Effector memory CD8-positive, alpha-beta T cell (primary cell): ENCODE measurements around the gene CEP104.

Source experiments
- ATAC-seq: fragments of 150-1000 bp; cut with Tn5 transposase; replicated peaks from 2 replicates; pipeline ENCODE4 v1.10.0; 2021; ENCODE audit warnings: mild to moderate bottlenecking, moderate library complexity
- DNase-seq, 3 experiments: peaks; one replicate each; pipeline ENCODE4 v3.0.0; 2021
- H3K27ac Mint-ChIP-seq, 2 donors: one replicate each; pipeline ENCODE4 v1.8.0; 2022; ENCODE audit warnings: mild to moderate bottlenecking in 2 of 2, mixed read lengths in 2 of 2, moderate library complexity in 2 of 2
- H3K27me3 Mint-ChIP-seq, 2 donors: one replicate each; pipeline ENCODE4 v1.8.0; 2022; ENCODE audit warnings: mixed read lengths in 2 of 2
- H3K36me3 Mint-ChIP-seq: one replicate; pipeline ENCODE4 v1.8.0; 2022; ENCODE audit warnings: mild to moderate bottlenecking, moderate library complexity, mixed read lengths; ENCODE audit not compliant: insufficient read depth
- H3K4me1 Mint-ChIP-seq, 2 donors: one replicate each; pipeline ENCODE4 v1.8.0; 2022; ENCODE audit warnings: low read depth in 2 of 2, mixed read lengths in 2 of 2
- H3K4me3 Mint-ChIP-seq, 2 donors: one replicate each; pipeline ENCODE4 v1.8.0; 2022; ENCODE audit warnings: mild to moderate bottlenecking in 2 of 2, mixed read lengths in 2 of 2, moderate library complexity in 2 of 2
- H3K9me3 Mint-ChIP-seq, 2 donors: one replicate each; pipeline ENCODE4 v1.8.0; 2022; ENCODE audit warnings: mixed read lengths in 2 of 2

The CEP104 gene

GRCh38 chr1:3777647-3778589 lies 79.1 kb downstream of the CEP104 start:
- H3K9me3 Mint-ChIP-seq = no peaks in the 10 kb centered on the region
- ATAC-seq (no peak), DNase-seq (no peak)
- H3K36me3 Mint-ChIP-seq = peaks cover 48% of the 10 kb centered on the region
- H3K4me3 Mint-ChIP-seq = no peak overlapping the region
- H3K27me3 Mint-ChIP-seq = no peaks in the 10 kb centered on the region
- H3K27ac Mint-ChIP-seq = peak overlapping the region in 1 of 2 donors; percentile 15
- H3K4me1 Mint-ChIP-seq = peaks cover 3 to 7% of the 10 kb centered on the region in 2 donors

- H3K4me3 Mint-ChIP-seq = no peak overlapping the region
- DNase-seq (no peak), ATAC-seq (no peak)
- H3K36me3 Mint-ChIP-seq = peaks cover 40% of the 10 kb centered on the region
- no peaks in the 10 kb centered on the region for H3K9me3 Mint-ChIP-seq
- no peaks in the 10 kb centered on the region for H3K27me3 Mint-ChIP-seq
- peak overlapping the region in 1 of 2 donors; percentile 85 for H3K27ac Mint-ChIP-seq
- peaks cover 3 to 7% of the 10 kb centered on the region in 2 donors for H3K4me1 Mint-ChIP-seq
These were observed 79.9 kb downstream of the CEP104 start for GRCh38 chr1:3777078-3777547.

GRCh38 chr1:3776231-3776961 lies 80.6 kb downstream of the CEP104 start:
- Mint-ChIP-seq H3K4me1 (peaks cover 7 to 12% of the 10 kb centered on the region in 2 donors), H3K27ac (peak overlapping the region; percentile 60 to 85), H3K4me3 (no peak overlapping the region), H3K36me3 (peaks cover 34% of the 10 kb centered on the region), H3K9me3 (no peaks in the 10 kb centered on the region), H3K27me3 (no peaks in the 10 kb centered on the region)
- DNase-seq (no peak), ATAC-seq (no peak)

GRCh38 chr1:3775490-3776230 lies 81.4 kb downstream of the CEP104 start:
- DNase-seq = peak; percentile 31 to 38 (median 37)
- no peaks in the 10 kb centered on the region for H3K27me3 Mint-ChIP-seq

GRCh38 chr1:3774946-3775489 lies 82.0 kb downstream of the CEP104 start:
- no peak overlapping the region for H3K4me3 Mint-ChIP-seq
- DNase-seq (no peak), ATAC-seq (no peak)
- peak overlapping the region in 1 of 2 donors; percentile 12 for H3K27ac Mint-ChIP-seq
- peaks cover 0 to 5% of the 10 kb centered on the region in 2 donors for H3K27me3 Mint-ChIP-seq
- H3K36me3 Mint-ChIP-seq = peaks cover 20% of the 10 kb centered on the region
- peaks cover 7 to 12% of the 10 kb centered on the region in 2 donors for H3K4me1 Mint-ChIP-seq
- no peaks in the 10 kb centered on the region for H3K9me3 Mint-ChIP-seq

More at GRCh38 chr1:3775490-3776230, 81.4 kb downstream of the CEP104 start:
- Mint-ChIP-seq H3K4me1 (peaks cover 7 to 12% of the 10 kb centered on the region in 2 donors), H3K9me3 (no peaks in the 10 kb centered on the region), H3K36me3 (peaks cover 27% of the 10 kb centered on the region), H3K4me3 (peak overlapping the region in 1 of 2 donors; percentile 42), H3K27ac (peak overlapping the region; percentile 12 to 60)
- ATAC-seq = peak; percentile 47

- H3K4me3 Mint-ChIP-seq = no peak overlapping the region
- peaks cover 14% of the 10 kb centered on the region for H3K36me3 Mint-ChIP-seq
- H3K27ac Mint-ChIP-seq = no peak overlapping the region
- peaks cover 0 to 5% of the 10 kb centered on the region in 2 donors for H3K27me3 Mint-ChIP-seq
- DNase-seq (no peak), ATAC-seq (no peak)
- peaks cover 7 to 12% of the 10 kb centered on the region in 2 donors for H3K4me1 Mint-ChIP-seq
- H3K9me3 Mint-ChIP-seq = no peaks in the 10 kb centered on the region
These were observed 82.6 kb downstream of the CEP104 start for GRCh38 chr1:3774276-3774945.

- no peak for DNase-seq
- H3K4me1 Mint-ChIP-seq = peaks cover 7 to 12% of the 10 kb centered on the region in 2 donors
- no peaks in the 10 kb centered on the region for H3K9me3 Mint-ChIP-seq
- H3K27me3 Mint-ChIP-seq = peaks cover 0 to 8% of the 10 kb centered on the region in 2 donors
- H3K4me3 Mint-ChIP-seq = peak overlapping the region in 1 of 2 donors; percentile 74
- H3K27ac Mint-ChIP-seq = no peak overlapping the region
- no peak for ATAC-seq
- peaks cover 11% of the 10 kb centered on the region for H3K36me3 Mint-ChIP-seq
These were observed 83.3 kb downstream of the CEP104 start for GRCh38 chr1:3773572-3774275.

GRCh38 chr1:3772715-3773571 lies 84.1 kb downstream of the CEP104 start, which contains the start of gene SMIM1:
SMIM1 (plus strand) TSS chr1:3772749; CDS start chr1:3775374, 2,625 bp downstream.
- H3K4me3 Mint-ChIP-seq = peak within 1 kb of the TSS; percentile 67 to 74
- H3K4me1 Mint-ChIP-seq = peaks cover 7 to 12% of the 10 kb centered on the region in 2 donors
- peaks cover 0 to 15% of the 10 kb centered on the region in 2 donors for H3K27me3 Mint-ChIP-seq
- H3K27ac Mint-ChIP-seq = peak within 1 kb of the TSS in 1 of 2 donors; percentile 38
- H3K9me3 Mint-ChIP-seq = no peaks in the 10 kb centered on the region
- ATAC-seq (no peak), DNase-seq (peak in 1 of 3 experiments; percentile 23)
- H3K36me3 Mint-ChIP-seq = peaks cover 11% of the 10 kb centered on the region

- Mint-ChIP-seq H3K4me1 (peaks cover 7 to 12% of the 10 kb centered on the region in 2 donors), H3K9me3 (no peaks in the 10 kb centered on the region), H3K36me3 (peaks cover 7% of the 10 kb centered on the region), H3K27me3 (peaks cover 6 to 23% of the 10 kb centered on the region in 2 donors), H3K27ac (peak overlapping the region in 1 of 2 donors; percentile 38), H3K4me3 (peak overlapping the region; percentile 67 to 74)
- peak; percentile 72 to 82 (median 76) for DNase-seq
- ATAC-seq = peak; percentile 74
These were observed 84.8 kb downstream of the CEP104 start for GRCh38 chr1:3772027-3772714.

GRCh38 chr1:3771108-3772026 lies 85.6 kb downstream of the CEP104 start:
- H3K9me3 Mint-ChIP-seq = no peaks in the 10 kb centered on the region
- no peak for ATAC-seq

More at GRCh38 chr1:3771108-3772026, 85.6 kb downstream of the CEP104 start:
- Mint-ChIP-seq H3K4me1 (peaks cover 7 to 11% of the 10 kb centered on the region in 2 donors), H3K4me3 (peak overlapping the region; percentile 67 to 74), H3K27me3 (peaks cover 8 to 31% of the 10 kb centered on the region in 2 donors), H3K36me3 (no peaks in the 10 kb centered on the region), H3K27ac (peak overlapping the region in 1 of 2 donors; percentile 38)
- no peak for DNase-seq
